AG20443 (cell line): ENCODE data around the gene OPA1.

ENCODE experiments used
- DNase-seq: peaks from one replicate; pipeline ENCODE4 v3.0.0; 2012; ENCODE audit warnings: low spot score, mixed read lengths

The OPA1 gene

DNA sequence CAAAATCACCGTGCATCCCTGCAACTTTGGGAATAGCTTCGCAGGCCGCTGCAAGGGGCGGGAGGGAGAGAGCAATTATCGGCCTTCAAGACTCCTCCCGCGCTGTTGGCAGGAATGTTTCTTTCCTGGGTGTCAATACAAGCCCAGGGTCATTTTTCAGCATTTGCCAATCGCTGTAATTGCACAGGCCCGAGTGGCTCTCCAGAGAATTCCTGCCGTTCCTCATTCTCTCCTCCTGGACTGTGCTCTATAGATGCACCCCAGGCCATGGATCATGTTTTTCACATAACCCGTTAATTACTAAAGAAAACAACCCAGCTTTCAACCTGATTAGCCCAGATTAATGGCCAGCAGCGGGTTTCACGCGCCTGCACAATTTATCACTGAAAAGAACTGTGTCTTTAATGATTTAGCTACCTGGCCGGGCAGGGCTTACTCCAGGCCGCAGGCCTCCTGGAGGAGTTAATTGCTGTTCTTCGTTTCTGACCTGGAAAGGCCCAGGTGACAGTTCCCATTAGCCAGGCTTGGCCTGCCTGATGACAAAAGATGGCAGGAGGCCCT lies 144.3 kb downstream of the OPA1 start:
- no peak for DNase-seq

GRCh38 chr3:193742628-193743027 lies 149.6 kb downstream of the OPA1 start:
- no peak for DNase-seq

DNA sequence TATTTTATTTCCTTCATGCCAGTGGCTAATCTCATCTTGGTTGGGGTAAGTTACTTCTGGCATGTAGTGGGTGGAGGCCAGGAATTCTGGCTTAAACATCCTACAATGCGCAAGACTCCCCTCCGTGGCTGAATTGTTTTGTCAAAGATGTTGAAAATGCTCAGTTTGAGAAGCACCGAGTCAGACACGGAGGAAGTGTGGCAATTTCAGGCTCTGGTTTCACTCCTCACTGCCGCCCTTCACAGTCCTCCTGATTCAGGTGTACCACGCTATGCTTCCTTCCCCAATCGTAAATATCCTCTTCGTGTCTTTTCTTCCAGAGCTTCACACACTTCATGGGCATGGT lies 150.7 kb downstream of the OPA1 start:
- DNase-seq: no peak

GRCh38 chr3:193744048-193744821 lies 151.2 kb downstream of the OPA1 start:
- no peak for DNase-seq

- no peak for DNase-seq
These were observed 152.0 kb downstream of the OPA1 start for GRCh38 chr3:193744822-193745684.

- no peak for DNase-seq
These were observed 153.8 kb downstream of the OPA1 start for GRCh38 chr3:193746832-193747231.
